SK-MEL-5 (cell line): ENCODE measurements around the gene ZNF138. TPM values are rescaled to one million over a fixed set of nuclear protein-coding genes. Genes with fewer than 3 reads are reported as not detected.
"Not testable (repeated sequence)": the region's sequence is repeated elsewhere in the genome, so short reads cannot be mapped to it uniquely, and the experiment has no call there.

ENCODE experiments used
- DNase-seq: peaks from one replicate; pipeline ENCODE4 v3.0.0-alpha.2; 2016; ENCODE audit warnings: low read depth, low spot score
- in situ Hi-C: cut with HindIII; loops from 2 replicates; pipeline ENCODE4 v1.10.0; 2016; ENCODE audit warnings: low sequenced_read_pairs, high pct_unique_total_duplicates, low pct_unique_long_range_greater_than_20kb
- polyA plus RNA-seq, 2 experiments: library from polyadenylated mRNA; depleted of rRNA; stranded (reverse); fragments of >200 nt; gene quantifications; 2 replicates each; pipeline ENCODE4 v1.2.3, GENCODE V29; 2015
- total RNA-seq: library from RNA; depleted of rRNA; stranded (reverse); fragments of >200 nt; shearing (Covaris generic); gene quantifications from 2 replicates; pipeline ENCODE4 v1.2.3, GENCODE V29; 2014; rRNA removed

The ZNF138 gene
- 9.0 and 12.1 TPM in 2 replicates for total RNA-seq
- 6.1 and 10.9 TPM in 2 replicates for polyA plus RNA-seq (2015; cell fraction: cytosol; rRNA removed)
- polyA plus RNA-seq (2015; cell fraction: nucleus; rRNA removed), result 10.0 and 14.2 TPM in 2 replicates

DNA sequence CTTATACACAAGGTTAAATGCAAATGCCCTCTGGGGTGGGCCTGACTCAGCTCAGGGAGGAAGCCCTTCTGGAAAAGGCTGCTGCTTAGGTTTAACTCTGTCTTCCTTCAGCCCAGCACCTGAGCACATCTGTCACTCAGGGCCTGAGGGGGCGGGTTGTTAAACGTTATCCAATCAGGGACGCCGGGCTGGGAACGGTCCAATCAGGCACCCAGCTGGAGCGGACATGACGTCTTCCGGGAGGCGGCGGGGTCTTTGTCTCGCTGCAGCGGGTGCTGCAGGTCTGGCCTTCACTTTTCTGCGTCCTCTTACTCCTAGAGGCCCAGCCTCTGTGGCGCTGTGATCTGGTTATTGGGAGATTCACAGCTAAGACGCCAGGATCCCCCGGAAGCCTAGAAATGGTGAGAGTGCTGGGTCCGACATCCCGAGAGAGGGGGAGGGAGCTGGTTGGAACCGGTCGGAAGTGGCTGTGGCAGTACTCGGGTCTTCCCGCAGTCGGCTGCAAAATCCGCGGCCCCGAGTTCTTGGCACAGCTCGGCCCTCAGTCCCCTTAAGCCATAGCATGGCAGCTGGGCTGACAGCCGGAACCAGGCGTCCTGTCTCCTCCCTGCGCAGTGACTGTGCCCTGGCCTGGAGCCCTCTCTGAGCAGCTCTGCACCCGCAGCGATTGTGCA lies at the start of gene ZNF138:
TSS of gene ZNF138 (plus strand) at position 258 of the 674 bp plus-strand sequence. CDS start at position 399, 141 bp downstream.
- peak; percentile 98 for DNase-seq

GRCh38 chr7:64744680-64745079 lies 49.5 kb upstream of the ZNF138 start:
- in situ Hi-C loops, result no loop called here
- DNase-seq, result no peak

More for the DNA sequence above, at the start of gene ZNF138:
- in situ Hi-C loops, result no loop called here

DNA sequence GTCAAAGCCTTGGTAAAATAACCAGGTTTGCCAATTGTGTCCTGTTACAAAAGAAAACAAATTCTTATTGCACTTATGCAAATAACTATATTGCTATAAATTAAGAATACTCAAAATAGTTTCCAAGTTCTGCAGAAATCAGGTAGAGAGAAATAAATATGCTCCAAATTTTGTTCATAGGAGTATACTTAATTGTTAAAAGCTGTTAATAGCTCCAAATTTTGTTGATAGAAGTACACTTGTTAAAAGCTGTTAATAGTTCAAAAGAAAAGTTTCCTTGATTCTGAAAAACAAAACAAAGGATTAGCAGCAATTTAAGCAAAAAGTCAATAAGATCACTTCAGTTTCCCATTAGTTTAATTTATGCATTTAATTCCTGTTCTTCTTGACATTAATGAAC lies 46.4 kb upstream of the ZNF138 start:
- in situ Hi-C loops, result no loop called here
- DNase-seq, result no peak

DNA sequence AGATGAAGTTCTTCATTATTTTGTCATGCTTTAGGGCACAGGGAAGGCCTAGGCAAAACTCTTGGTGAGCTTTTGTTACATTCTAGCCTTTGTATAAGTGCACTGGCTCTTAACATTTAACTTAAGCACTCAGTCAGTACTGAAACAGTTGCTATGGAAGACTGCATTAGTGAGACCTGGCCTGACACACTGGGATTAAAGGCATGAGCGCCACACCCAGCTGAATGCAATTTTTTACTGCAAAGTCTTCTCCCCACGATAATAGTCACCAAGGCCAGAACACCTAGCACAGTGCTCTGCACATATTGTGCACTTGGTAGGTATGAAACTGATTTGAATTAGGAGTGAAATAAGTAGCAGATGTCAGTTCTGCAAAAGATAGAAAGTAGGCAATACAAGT lies 41.2 kb upstream of the ZNF138 start:
- no peak for DNase-seq
- in situ Hi-C loops, result no loop called here

- in situ Hi-C loops, result no loop called here
- DNase-seq, result no peak
Observed at GRCh38 chr7:64755865-64756264, 38.4 kb upstream of the ZNF138 start.

GRCh38 chr7:64758151-64758550 lies 36.1 kb upstream of the ZNF138 start:
- in situ Hi-C loops, result no loop called here
- DNase-seq, result no peak

GRCh38 chr7:64768824-64769223 lies 25.4 kb upstream of the ZNF138 start:
- in situ Hi-C loops, result no loop called here
- no peak for DNase-seq

GRCh38 chr7:64774204-64774842 lies 19.9 kb upstream of the ZNF138 start:
- in situ Hi-C loops, result no loop called here
- DNase-seq, result no peak

DNA sequence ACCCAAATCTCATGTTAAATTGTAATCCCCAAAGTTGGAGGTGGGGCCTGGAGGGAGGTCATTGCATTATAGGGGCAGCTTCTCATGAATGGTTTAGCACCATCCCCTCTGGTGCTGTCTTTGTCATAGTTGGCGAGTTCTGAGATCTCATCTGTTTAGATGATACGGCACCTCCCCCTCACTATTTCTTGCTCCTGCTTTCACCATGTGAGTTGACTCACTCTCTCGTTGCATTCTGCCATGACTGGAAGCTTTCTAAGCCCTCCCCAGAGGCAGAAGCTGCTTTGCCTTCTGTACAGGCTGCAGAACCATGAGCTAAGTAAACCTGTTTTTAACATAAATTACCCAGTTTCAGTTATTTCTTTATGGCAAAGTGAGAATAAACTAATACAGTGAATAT lies 18.9 kb upstream of the ZNF138 start:
- in situ Hi-C loops, result no loop called here
- DNase-seq, result peak; percentile 45

- in situ Hi-C loops, result not testable (repeated sequence)
Observed at GRCh38 chr7:64784842-64785241, 9.4 kb upstream of the ZNF138 start.

DNA sequence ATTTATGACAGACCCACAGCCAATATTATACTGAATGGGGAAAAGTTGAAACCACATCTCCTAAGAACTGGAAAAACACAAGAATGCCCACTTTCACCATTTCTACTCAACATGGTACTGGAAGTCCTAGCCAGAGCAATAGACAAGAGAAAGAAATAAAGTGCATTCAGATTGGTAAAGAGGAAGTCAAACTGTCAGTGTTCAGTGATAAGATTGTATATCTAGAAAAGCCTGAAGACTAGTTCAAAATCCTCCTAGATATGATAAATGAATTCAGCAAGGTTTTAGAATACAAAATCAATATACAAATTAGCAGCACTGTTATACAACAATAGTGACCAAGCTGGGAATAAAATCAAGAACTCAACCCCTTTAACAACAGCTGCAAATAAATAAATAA lies 6.9 kb upstream of the ZNF138 start:
- in situ Hi-C loops, result no loop called here
- no peak for DNase-seq

More at GRCh38 chr7:64784842-64785241, 9.4 kb upstream of the ZNF138 start:
- DNase-seq, result not testable (repeated sequence)

GRCh38 chr7:64789241-64789640 lies 5.0 kb upstream of the ZNF138 start:
- in situ Hi-C loops, DNase-seq: not testable (repeated sequence)

GRCh38 chr7:64793106-64793755 lies 997 bp upstream of the ZNF138 start:
- DNase-seq, result no peak
- in situ Hi-C loops, result no loop called here

- in situ Hi-C loops, result no loop called here
Observed at GRCh38 chr7:64795176-64795575, 948 bp downstream of the ZNF138 start.

DNA sequence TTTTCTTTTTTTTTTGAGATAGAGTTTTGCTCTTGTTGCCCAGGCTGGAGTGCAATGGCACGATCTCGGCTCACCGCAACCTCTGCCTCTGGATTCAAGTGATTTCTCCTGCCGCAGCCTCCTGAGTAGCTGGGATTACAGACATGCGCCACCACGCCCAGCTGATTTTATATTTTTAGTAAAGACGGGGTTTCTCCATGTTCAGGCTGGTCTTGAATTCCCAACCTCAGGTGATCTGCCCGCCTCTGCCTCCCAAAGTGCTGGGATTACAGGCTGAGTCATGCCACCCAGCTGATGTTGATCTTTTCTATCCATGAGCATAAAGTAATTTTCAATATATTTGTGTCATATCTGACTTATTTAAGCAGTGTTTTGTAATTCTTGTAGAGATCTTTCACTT lies 4.9 kb downstream of the ZNF138 start:
- DNase-seq, in situ Hi-C loops: not testable (repeated sequence)

More at GRCh38 chr7:64795176-64795575, 948 bp downstream of the ZNF138 start:
- no peak for DNase-seq

DNA sequence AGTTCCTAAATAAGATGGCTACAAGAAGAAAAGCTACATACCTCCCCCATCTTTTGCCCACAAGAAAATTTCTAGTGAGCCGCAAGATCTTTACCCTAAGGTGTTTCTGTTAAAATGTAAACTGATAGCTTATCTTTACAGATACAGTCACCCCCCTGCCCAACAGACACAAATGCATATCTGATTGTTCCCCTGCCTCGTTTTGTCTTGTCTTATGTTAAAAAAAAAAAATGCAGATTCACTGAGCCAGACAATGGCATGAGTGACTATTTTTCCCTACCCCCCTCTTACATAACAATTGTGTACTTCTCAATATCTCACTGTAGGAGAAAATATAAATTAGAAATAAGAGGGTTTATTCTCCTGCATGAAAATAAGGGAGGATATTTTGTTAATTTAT lies 8.5 kb downstream of the ZNF138 start:
- DNase-seq, result no peak
- in situ Hi-C loops, result no loop called here

GRCh38 chr7:64807731-64808365 lies 13.6 kb downstream of the ZNF138 start:
- DNase-seq, result no peak
- in situ Hi-C loops, result no loop called here

DNA sequence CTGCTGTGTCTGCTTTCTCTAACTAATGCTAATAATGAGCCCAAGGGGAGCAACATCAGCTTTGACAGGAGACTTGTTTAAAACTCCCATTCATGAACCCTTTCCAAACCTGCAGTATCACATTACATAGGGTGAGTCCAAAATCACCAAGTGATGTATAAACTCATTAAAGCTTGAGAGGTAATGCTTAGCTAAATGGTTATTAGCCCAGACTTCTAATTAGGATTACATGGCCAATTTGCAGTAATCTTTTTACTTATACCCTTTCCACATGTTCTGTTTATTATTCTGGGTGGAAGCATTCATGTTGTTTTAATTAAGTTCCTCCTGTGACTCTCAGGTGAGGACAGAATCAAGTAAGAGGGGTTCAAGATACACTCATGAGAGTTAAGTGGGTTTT lies 17.5 kb downstream of the ZNF138 start:
- no peak for DNase-seq
- in situ Hi-C loops, result no loop called here
